Osteocyte (in vitro differentiated cells): ENCODE results near the gene FSTL3. TPM values are rescaled to one million over a fixed set of nuclear protein-coding genes. Genes with fewer than 3 reads are reported as not detected.
A peak's percentile ranks its signal among the peaks of the same experiment; 100 is the strongest.

Experiments used
- DNase-seq: peaks from one replicate; pipeline ENCODE4 v3.0.0; 2021; ENCODE audit warnings: mixed read lengths; ENCODE audit not compliant: unreplicated experiment; ENCODE audit errors: extremely low spot score
- H3K27ac Mint-ChIP-seq: one replicate; pipeline ENCODE4 v1.8.0; 2021; ENCODE audit warnings: mild to moderate bottlenecking, mixed read lengths; ENCODE audit not compliant: unreplicated experiment
- H3K27me3 Mint-ChIP-seq: one replicate; pipeline ENCODE4 v1.8.0; 2021; ENCODE audit warnings: mixed read lengths; ENCODE audit not compliant: unreplicated experiment
- H3K36me3 Mint-ChIP-seq: one replicate; pipeline ENCODE4 v1.8.0; 2021; ENCODE audit warnings: mixed read lengths; ENCODE audit not compliant: unreplicated experiment
- H3K4me1 Mint-ChIP-seq: one replicate; pipeline ENCODE4 v1.8.0; 2021; ENCODE audit warnings: mixed read lengths; ENCODE audit not compliant: unreplicated experiment
- H3K4me3 Mint-ChIP-seq: one replicate; pipeline ENCODE4 v1.8.0; 2021; ENCODE audit warnings: mild to moderate bottlenecking, moderate library complexity, mixed read lengths; ENCODE audit not compliant: unreplicated experiment
- H3K9me3 Mint-ChIP-seq: one replicate; pipeline ENCODE4 v1.8.0; 2021; ENCODE audit warnings: mixed read lengths; ENCODE audit not compliant: unreplicated experiment
- CTCF ChIP-seq: fragments of 200-600 bp; sonication (generic); IDR thresholded peaks from 2 replicates; pipeline ENCODE4 v1.5.0; 2021; ENCODE audit warnings: antibody characterized with exemption, mild to moderate bottlenecking, moderate library complexity
- total RNA-seq: library from RNA; stranded (reverse); gene quantifications from 2 replicates; pipeline ENCODE4 v1.2.1, GENCODE V29; 2021

The FSTL3 gene
- total RNA-seq, 1 donor from 2014 or later: 109 TPM

GRCh38 chr19:703329-703650, 27.1 kb downstream of the FSTL3 start:
- Mint-ChIP-seq H3K4me1 (peaks cover 9% of the 10 kb centered on the region), H3K9me3 (no peaks in the 10 kb centered on the region), H3K27ac (no peak overlapping the region), H3K4me3 (no peak overlapping the region), H3K36me3 (no peaks in the 10 kb centered on the region), H3K27me3 (no peaks in the 10 kb centered on the region)
- TF ChIP-seq CTCF: no peak
- no peak for DNase-seq

GRCh38 chr19:703651-704446, 27.7 kb downstream of the FSTL3 start:
- H3K27ac Mint-ChIP-seq: no peak overlapping the region
- H3K4me1 Mint-ChIP-seq: peaks cover 9% of the 10 kb centered on the region
- no peaks in the 10 kb centered on the region for H3K27me3 Mint-ChIP-seq
- TF ChIP-seq CTCF: no peak
- H3K9me3 Mint-ChIP-seq: no peaks in the 10 kb centered on the region
- no peak overlapping the region for H3K4me3 Mint-ChIP-seq
- DNase-seq: no peak
- no peaks in the 10 kb centered on the region for H3K36me3 Mint-ChIP-seq

- no peak for TF ChIP-seq CTCF
- no peak for DNase-seq
- H3K4me3 Mint-ChIP-seq: no peak overlapping the region
- H3K27ac Mint-ChIP-seq: no peak overlapping the region
- H3K36me3 Mint-ChIP-seq: no peaks in the 10 kb centered on the region
- H3K9me3 Mint-ChIP-seq: no peaks in the 10 kb centered on the region
- no peaks in the 10 kb centered on the region for H3K27me3 Mint-ChIP-seq
- H3K4me1 Mint-ChIP-seq: peaks cover 9% of the 10 kb centered on the region
Observed at GRCh38 chr19:704447-704741, 28.2 kb downstream of the FSTL3 start.

GRCh38 chr19:708154-709143, 32.3 kb downstream of the FSTL3 start, which contains the start of gene PALM:
TSS of gene PALM (plus strand) at chr19:708935. CDS start at chr19:709147, 212 bp downstream.
- DNase-seq: no peak
- no peaks in the 10 kb centered on the region for H3K9me3 Mint-ChIP-seq
- TF ChIP-seq CTCF: peak; percentile 49
- no peaks in the 10 kb centered on the region for H3K27me3 Mint-ChIP-seq
- peaks cover 22% of the 10 kb centered on the region for H3K4me1 Mint-ChIP-seq
- H3K27ac Mint-ChIP-seq: peak within 1 kb of the TSS; percentile 54
- no peaks in the 10 kb centered on the region for H3K36me3 Mint-ChIP-seq
- H3K4me3 Mint-ChIP-seq: peak within 1 kb of the TSS; percentile 77
